Keratinocyte (primary cell): ENCODE results near the gene ANKRD10. TPM values are rescaled to one million over a fixed set of nuclear protein-coding genes. Genes with fewer than 3 reads are reported as not detected.

Experiments used
- DNase-seq: peaks from one replicate; pipeline ENCODE4 v3.0.0-alpha.2; 2011; ENCODE audit warnings: low read depth, missing footprints, low spot score
- FAIRE-seq: peaks from 2 replicates; lab custom pipeline; 2011; peaks lifted over from hg19 to GRCh38; lab: Jason Lieb, UNC
- H2AFZ ChIP-seq: 2 replicates; pipeline ENCODE4 v1.6.0; 2012; ENCODE audit warnings: low read length, control low read depth, inconsistent platforms; ENCODE audit not compliant: control insufficient read depth
- H3K27ac ChIP-seq: 2 replicates; pipeline ENCODE4 v1.5.1; 2011; ENCODE audit warnings: low read length; ENCODE audit not compliant: control insufficient read depth, insufficient read depth
- H3K27me3 ChIP-seq: 3 replicates; pipeline ENCODE4 v1.6.0; 2011; ENCODE audit warnings: low read length; ENCODE audit not compliant: control insufficient read depth, insufficient read depth; ENCODE audit errors: extremely low read depth
- H3K36me3 ChIP-seq, 2 experiments: 2 replicates in 1 of 2; 3 replicates in 1 of 2; pipeline ENCODE4 v1.5.1; 2011; ENCODE audit warnings: low read length in 2 of 2, mild to moderate bottlenecking in 1 of 2; ENCODE audit not compliant: control insufficient read depth in 2 of 2, insufficient read depth in 2 of 2; ENCODE audit errors: extremely low read depth in 1 of 2
- H3K4me1 ChIP-seq: 3 replicates; pipeline ENCODE4 v1.5.1; 2011; ENCODE audit warnings: low read length; ENCODE audit not compliant: control insufficient read depth, insufficient read depth; ENCODE audit errors: extremely low read depth
- H3K4me2 ChIP-seq: 3 replicates; pipeline ENCODE4 v1.6.0; 2011; ENCODE audit warnings: low read depth, low read length; ENCODE audit not compliant: control insufficient read depth, insufficient read depth; ENCODE audit errors: extremely low read depth
- H3K4me3 ChIP-seq, 3 experiments: fragments of 200-600 bp in 1 of 3; sonication (generic) in 1 of 3; 2 replicates in 2 of 3; 3 replicates in 1 of 3; pipeline ENCODE4 v1.5.1; 2011 to 2016; ENCODE audit warnings: low read length in 3 of 3, mild to moderate bottlenecking in 3 of 3, control low read depth in 2 of 3, inconsistent platforms in 1 of 3, low read depth in 1 of 3, mixed read lengths in 1 of 3, mixed run types in 1 of 3, moderate library complexity in 1 of 3; ENCODE audit not compliant: control insufficient read depth in 2 of 3, insufficient read depth in 2 of 3; ENCODE audit errors: extremely low read depth in 1 of 3
- H3K79me2 ChIP-seq: 2 replicates; pipeline ENCODE4 v1.6.0; 2012; ENCODE audit warnings: low read length; ENCODE audit not compliant: control insufficient read depth, insufficient read depth
- H3K9ac ChIP-seq: 3 replicates; pipeline ENCODE4 v1.6.0; 2011; ENCODE audit warnings: low read length; ENCODE audit not compliant: control insufficient read depth, insufficient read depth; ENCODE audit errors: extremely low read depth
- H3K9me1 ChIP-seq: 3 replicates; pipeline ENCODE4 v1.6.0; 2011; ENCODE audit warnings: low read length; ENCODE audit not compliant: control insufficient read depth, insufficient read depth; ENCODE audit errors: extremely low read depth
- H3K9me3 ChIP-seq: 2 replicates; pipeline ENCODE4 v1.5.1; 2012; ENCODE audit warnings: low read depth, low read length; ENCODE audit not compliant: control insufficient read depth
- H4K20me1 ChIP-seq: 3 replicates; pipeline ENCODE4 v1.6.0; 2011; ENCODE audit warnings: low read length; ENCODE audit not compliant: control insufficient read depth, insufficient read depth; ENCODE audit errors: extremely low read depth
- EZH2 ChIP-seq: IDR thresholded peaks from one replicate; pipeline ENCODE4 v1.6.1; 2012; ENCODE audit warnings: inconsistent platforms, mild to moderate bottlenecking, low read length, moderate library complexity
- dilution Hi-C: fragments of 300-500 bp; cut with MboI; formaldehyde crosslinking; loops from one replicate; pipeline ENCODE4 v1.7.0; 2020; ENCODE audit warnings: low sequenced_read_pairs; ENCODE audit not compliant: extremely low pct_ligation_motif_present
- polyA plus RNA-seq, 5 experiments: library from polyadenylated mRNA; depleted of rRNA in 3 of 5; stranded (reverse) in 3 of 5; stranded (forward) in 1 of 5; unstranded in 1 of 5; fragments of >200 nt; gene quantifications; 1 replicate in 1 of 5; 2 replicates in 3 of 5; 3 replicates in 1 of 5; pipeline versions ENCODE4 v1.2.1 to v1.2.3, GENCODE V29; 2011 to 2012; ENCODE audit warnings: missing spikeins in 2 of 5, low read depth in 1 of 5, low replicate concordance in 1 of 5
- TF ChIP-seq, protein P1 (sequence below), 3 experiments: IDR thresholded peaks in 1 of 3; conservative IDR thresholded peaks in 1 of 3; optimal IDR thresholded peaks in 1 of 3; 2 replicates in 2 of 3; 3 replicates in 1 of 3; pipeline versions ENCODE3 to v1.5.1; 2011; ENCODE audit warnings: low read length in 3 of 3, mild to moderate bottlenecking in 3 of 3, moderate library complexity in 2 of 3, control low read depth in 1 of 3, inconsistent platforms in 1 of 3; ENCODE audit not compliant: insufficient read depth in 2 of 3; ENCODE audit errors: extremely low read depth in 1 of 3

The ANKRD10 gene
- polyA plus RNA-seq, 1 donor (not counting 4 experiments of a cell fraction or from before 2014, with no cell fraction given), result 58.1 TPM

DNA sequence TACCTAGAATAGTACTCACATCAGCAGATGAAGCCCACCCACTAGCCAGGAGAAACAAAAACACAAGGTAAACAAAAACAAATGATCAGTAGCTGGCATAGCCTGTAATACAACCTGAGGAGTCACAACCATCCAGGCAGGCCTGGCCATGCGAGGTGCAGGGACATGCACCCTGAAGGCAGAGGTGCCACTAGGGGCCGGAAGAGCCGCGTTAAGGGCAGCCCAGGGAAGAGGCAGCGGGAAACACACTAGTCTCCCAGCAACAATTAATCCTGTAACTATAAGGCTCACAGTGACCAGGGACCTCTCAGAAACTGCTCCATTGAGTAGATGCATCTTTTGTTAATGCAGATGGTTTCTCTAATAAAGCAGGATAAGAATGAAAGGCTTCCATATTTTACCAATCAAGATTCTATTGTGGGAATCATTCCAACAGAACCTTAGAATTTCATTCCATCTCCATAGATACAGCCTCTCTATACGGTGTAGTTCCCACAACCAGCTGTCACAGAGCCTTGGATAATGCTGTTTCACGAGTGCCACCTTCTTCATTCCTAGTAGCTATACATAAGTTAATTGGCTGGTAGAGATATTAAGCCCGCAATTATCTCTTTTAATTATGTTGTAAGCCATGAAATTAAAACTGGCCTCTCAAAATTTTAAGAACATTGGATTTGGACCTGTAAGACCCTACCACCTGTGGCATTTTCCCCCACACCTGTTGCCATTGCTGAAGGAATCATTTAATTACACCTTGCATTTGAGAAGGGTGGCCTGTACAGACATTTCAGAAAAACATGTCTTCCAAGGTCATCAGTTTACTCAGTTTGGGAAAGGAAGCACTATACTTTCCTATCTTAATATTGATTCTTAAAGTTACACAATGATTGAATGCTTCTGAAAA is 28.7 kb downstream of the ANKRD10 start:
- H3K4me1 ChIP-seq, result no peaks in the 10 kb centered on the region
- no peaks in the 10 kb centered on the region for H3K9me3 ChIP-seq
- no peaks in the 10 kb centered on the region for H3K79me2 ChIP-seq
- no peaks in the 10 kb centered on the region for H3K9me1 ChIP-seq
- no peak for FAIRE-seq
- no peak for DNase-seq
- no peaks in the 10 kb centered on the region for H4K20me1 ChIP-seq
- H3K4me3 ChIP-seq, result no peak overlapping the region
- H3K27me3 ChIP-seq, result no peaks in the 10 kb centered on the region
- peaks cover 2 to 3% of the 10 kb centered on the region in 2 experiments for H3K36me3 ChIP-seq
- no peak overlapping the region for H2AFZ ChIP-seq
- no peak overlapping the region for H3K27ac ChIP-seq
- H3K9ac ChIP-seq, result no peak overlapping the region
- H3K4me2 ChIP-seq, result no peak overlapping the region
- dilution Hi-C loops, result no loop called here
- no peak for TF ChIP-seq EZH2
- TF ChIP-seq, protein P1, sequence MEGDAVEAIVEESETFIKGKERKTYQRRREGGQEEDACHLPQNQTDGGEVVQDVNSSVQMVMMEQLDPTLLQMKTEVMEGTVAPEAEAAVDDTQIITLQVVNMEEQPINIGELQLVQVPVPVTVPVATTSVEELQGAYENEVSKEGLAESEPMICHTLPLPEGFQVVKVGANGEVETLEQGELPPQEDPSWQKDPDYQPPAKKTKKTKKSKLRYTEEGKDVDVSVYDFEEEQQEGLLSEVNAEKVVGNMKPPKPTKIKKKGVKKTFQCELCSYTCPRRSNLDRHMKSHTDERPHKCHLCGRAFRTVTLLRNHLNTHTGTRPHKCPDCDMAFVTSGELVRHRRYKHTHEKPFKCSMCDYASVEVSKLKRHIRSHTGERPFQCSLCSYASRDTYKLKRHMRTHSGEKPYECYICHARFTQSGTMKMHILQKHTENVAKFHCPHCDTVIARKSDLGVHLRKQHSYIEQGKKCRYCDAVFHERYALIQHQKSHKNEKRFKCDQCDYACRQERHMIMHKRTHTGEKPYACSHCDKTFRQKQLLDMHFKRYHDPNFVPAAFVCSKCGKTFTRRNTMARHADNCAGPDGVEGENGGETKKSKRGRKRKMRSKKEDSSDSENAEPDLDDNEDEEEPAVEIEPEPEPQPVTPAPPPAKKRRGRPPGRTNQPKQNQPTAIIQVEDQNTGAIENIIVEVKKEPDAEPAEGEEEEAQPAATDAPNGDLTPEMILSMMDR (optimal IDR thresholded peaks at IDR 0.05 in 1 of 3, IDR thresholded peaks at IDR 0.05 in 1 of 3, conservative IDR thresholded peaks at IDR 0.05 in 1 of 3; ENCODE audit: extremely low read depth in 1 of 3, insufficient read depth in 2 of 3, low read length in 3 of 3), result peak in 1 of 3 experiments; percentile 36

DNA sequence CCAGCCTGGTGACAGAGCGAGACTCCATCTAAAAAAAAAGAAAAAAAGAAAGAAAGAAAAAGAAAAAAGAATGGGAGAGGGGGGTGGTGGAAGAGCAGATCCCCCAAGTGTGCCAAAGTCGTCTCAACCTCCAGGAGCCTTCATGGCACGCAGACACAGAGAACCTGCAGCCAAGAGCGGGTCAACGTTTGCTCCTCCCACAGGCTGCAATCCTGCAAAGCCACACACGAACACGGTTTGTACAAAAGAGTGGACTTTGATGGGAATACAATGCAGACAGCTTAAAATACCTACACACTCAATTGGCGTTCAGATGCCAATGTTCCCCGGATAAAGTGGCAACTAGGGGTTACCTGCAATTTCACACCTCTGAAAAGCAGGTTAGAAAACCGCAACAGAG is 29.4 kb downstream of the ANKRD10 start:
- FAIRE-seq (no peak), DNase-seq (no peak)
- dilution Hi-C loops, result no loop called here
- Histone ChIP-seq H3K27me3 (no peaks in the 10 kb centered on the region), H3K9ac (no peak overlapping the region), H3K9me1 (no peaks in the 10 kb centered on the region), H2AFZ (no peak overlapping the region), H3K4me3 (no peak overlapping the region), H3K4me1 (no peaks in the 10 kb centered on the region), H4K20me1 (no peaks in the 10 kb centered on the region), H3K27ac (no peak overlapping the region), H3K36me3 (peaks cover 2 to 3% of the 10 kb centered on the region in 2 experiments), H3K79me2 (no peaks in the 10 kb centered on the region), H3K9me3 (no peaks in the 10 kb centered on the region), H3K4me2 (no peak overlapping the region)
- TF ChIP-seq, protein P1 (optimal IDR thresholded peaks at IDR 0.05 in 1 of 3, IDR thresholded peaks at IDR 0.05 in 1 of 3, conservative IDR thresholded peaks at IDR 0.05 in 1 of 3; ENCODE audit: extremely low read depth in 1 of 3, insufficient read depth in 2 of 3, low read length in 3 of 3), result no peak
- no peak for TF ChIP-seq EZH2
